ENCODE results near the gene CAST. TPM values are rescaled to one million over a fixed set of nuclear protein-coding genes. Genes with fewer than 3 reads are reported as not detected.

Gene CAST
- total and polyA plus RNA-seq, 2 donors (not counting 1 experiment from before 2014, with no cell fraction given), result 41.0 to 231 TPM

DNA sequence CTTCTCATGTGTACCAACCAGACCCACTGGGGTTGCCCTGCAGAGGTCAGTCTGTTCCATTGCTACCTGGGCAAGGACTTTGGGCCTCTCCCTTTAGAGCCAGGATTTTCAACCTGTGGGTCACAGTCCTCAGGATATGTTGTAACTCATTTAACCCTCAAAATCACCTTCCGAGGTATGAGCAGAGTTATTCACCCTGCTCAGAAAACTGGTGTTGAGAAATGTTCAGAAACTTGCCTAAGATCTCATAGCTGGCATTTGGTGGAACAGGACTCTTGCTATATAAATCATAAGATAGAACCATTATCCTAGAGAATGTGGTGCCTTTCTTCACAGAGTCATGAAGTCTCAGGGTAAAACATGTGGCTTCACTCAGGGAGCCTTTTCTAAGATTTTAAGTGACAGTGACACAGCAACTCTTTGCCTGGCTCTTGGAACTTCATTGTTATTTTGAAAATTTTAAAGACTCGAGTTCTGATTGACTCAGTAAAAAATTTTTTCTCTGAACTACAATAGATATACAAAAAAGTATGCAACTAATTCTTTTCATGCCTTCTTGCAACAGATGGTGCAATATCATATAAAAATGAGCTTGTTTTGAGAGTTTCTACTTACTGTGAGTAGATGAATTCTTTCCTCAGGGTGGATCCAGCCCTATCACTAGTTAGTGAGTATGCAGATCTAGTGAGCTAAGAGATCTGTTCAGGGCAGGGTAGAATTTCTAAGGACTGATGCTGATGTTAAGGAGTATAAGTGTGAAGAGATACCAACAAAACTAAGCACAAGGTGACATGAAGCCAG, 29.5 kb downstream of the CAST start:
- no peak overlapping the region for H3K27ac Mint-ChIP-seq

DNA sequence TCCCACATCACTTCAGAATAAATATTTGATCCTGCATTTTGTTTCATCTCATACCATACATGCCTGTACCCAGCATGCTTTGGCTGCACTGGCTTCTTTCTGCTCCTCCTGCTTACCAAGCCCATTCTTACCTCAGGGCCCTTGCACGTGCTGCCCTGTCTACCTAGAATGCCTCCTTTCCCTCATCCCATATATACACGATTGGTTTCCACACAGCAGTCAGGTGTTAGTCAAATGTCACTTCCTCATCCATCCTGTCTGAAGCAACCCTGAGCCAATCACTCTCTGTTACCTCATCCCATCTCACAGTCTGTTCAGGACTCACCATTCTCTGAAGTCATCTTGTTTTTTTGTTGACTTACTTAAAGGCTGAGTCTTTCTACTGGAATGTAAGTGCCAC, 30.3 kb downstream of the CAST start:
- no peak overlapping the region for H3K27ac Mint-ChIP-seq
- CTCF ChIA-PET, result no interaction called here
- H3K4me3 ChIP-seq (ENCODE audit: control extremely low read depth in 1 of 5, extremely low read depth in 1 of 5, insufficient read depth in 1 of 5, low read depth in 2 of 5, low read length in 4 of 5), result no peak overlapping the region
- POLR2A ChIA-PET, result no interaction called here
- no peaks in the 10 kb centered on the region for H3K9me3 ChIP-seq (ENCODE audit: control extremely low read depth in 1 of 3, control insufficient read depth in 2 of 3, insufficient read depth in 1 of 3, low read length in 2 of 3)
- intact Hi-C loops (cut with micrococcal nuclease), result no loop called here
- no peak for TF ChIP-seq EZH2 (IDR thresholded peaks at IDR 0.05; ENCODE audit: borderline replicate concordance, insufficient read depth, low read depth, low read length, poor library complexity, severe bottlenecking)
- H3K36me3 ChIP-seq (replicated peaks in 1 of 2; ENCODE audit: control extremely low read depth in 1 of 2, control insufficient read depth in 1 of 2, extremely low read depth in 1 of 2, insufficient read depth in 2 of 2, low read length in 1 of 2), result peaks cover 3 to 19% of the 10 kb centered on the region in 2 experiments
- H3K27me3 ChIP-seq (replicated peaks in 1 of 4; ENCODE audit: control extremely low read depth in 1 of 4, control insufficient read depth in 3 of 4, insufficient read depth in 4 of 4, low read length in 3 of 4), result no peaks in the 10 kb centered on the region
- H3K9ac ChIP-seq (ENCODE audit: low read length), result no peak overlapping the region
- no peak overlapping the region for H2AFZ ChIP-seq (ENCODE audit: insufficient read depth, low read depth, low read length, poor library complexity, severe bottlenecking)
- peaks cover 0 to 4% of the 10 kb centered on the region in 2 donors for H3K4me1 ChIP-seq (ENCODE audit: control insufficient read depth in 2 of 2, insufficient read depth in 2 of 2, low read length in 2 of 2)
- peaks cover 45% of the 10 kb centered on the region for H4K20me1 ChIP-seq (ENCODE audit: control insufficient read depth, insufficient read depth, low read length, poor library complexity, severe bottlenecking)
- no peaks in the 10 kb centered on the region for H3K27me3 Mint-ChIP-seq
- peaks cover 26% of the 10 kb centered on the region for H3K79me2 ChIP-seq (ENCODE audit: control insufficient read depth, insufficient read depth, low read length)
- ATAC-seq (ENCODE audit: low read depth) (no peak), DNase-seq (no peak)
- peaks cover 8% of the 10 kb centered on the region for H3K4me1 Mint-ChIP-seq
- no peak overlapping the region for H3K4me2 ChIP-seq (replicated peaks; ENCODE audit: low read depth, low read length, poor library complexity, severe bottlenecking)
- no peak overlapping the region for H3K4me3 Mint-ChIP-seq
- H3K9me3 Mint-ChIP-seq (ENCODE audit: insufficient read depth), result no peaks in the 10 kb centered on the region
- WGBS (ENCODE audit: insufficient coverage), result 100% methylated on average over 2 of the region's 2 CpGs
- H3K27ac ChIP-seq (ENCODE audit: low read length in 2 of 2), result no peak overlapping the region

More for the DNA sequence above, 29.5 kb downstream of the CAST start:
- no peak for TF ChIP-seq EZH2 (IDR thresholded peaks at IDR 0.05; ENCODE audit: borderline replicate concordance, insufficient read depth, low read depth, low read length, poor library complexity, severe bottlenecking)
- TF ChIP-seq, protein P1, sequence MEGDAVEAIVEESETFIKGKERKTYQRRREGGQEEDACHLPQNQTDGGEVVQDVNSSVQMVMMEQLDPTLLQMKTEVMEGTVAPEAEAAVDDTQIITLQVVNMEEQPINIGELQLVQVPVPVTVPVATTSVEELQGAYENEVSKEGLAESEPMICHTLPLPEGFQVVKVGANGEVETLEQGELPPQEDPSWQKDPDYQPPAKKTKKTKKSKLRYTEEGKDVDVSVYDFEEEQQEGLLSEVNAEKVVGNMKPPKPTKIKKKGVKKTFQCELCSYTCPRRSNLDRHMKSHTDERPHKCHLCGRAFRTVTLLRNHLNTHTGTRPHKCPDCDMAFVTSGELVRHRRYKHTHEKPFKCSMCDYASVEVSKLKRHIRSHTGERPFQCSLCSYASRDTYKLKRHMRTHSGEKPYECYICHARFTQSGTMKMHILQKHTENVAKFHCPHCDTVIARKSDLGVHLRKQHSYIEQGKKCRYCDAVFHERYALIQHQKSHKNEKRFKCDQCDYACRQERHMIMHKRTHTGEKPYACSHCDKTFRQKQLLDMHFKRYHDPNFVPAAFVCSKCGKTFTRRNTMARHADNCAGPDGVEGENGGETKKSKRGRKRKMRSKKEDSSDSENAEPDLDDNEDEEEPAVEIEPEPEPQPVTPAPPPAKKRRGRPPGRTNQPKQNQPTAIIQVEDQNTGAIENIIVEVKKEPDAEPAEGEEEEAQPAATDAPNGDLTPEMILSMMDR (IDR thresholded peaks at IDR 0.05), result no peak
- no peak overlapping the region for H3K4me3 Mint-ChIP-seq
- H3K79me2 ChIP-seq (ENCODE audit: control insufficient read depth, insufficient read depth, low read length), result peaks cover 32% of the 10 kb centered on the region
- no peak overlapping the region for H3K9ac ChIP-seq (ENCODE audit: low read length)
- ATAC-seq (ENCODE audit: low read depth), result no peak
- peaks cover 51% of the 10 kb centered on the region for H4K20me1 ChIP-seq (ENCODE audit: control insufficient read depth, insufficient read depth, low read length, poor library complexity, severe bottlenecking)
- no peaks in the 10 kb centered on the region for H3K27me3 ChIP-seq (replicated peaks in 1 of 4; ENCODE audit: control extremely low read depth in 1 of 4, control insufficient read depth in 3 of 4, insufficient read depth in 4 of 4, low read length in 3 of 4)
- H3K4me2 ChIP-seq (replicated peaks; ENCODE audit: low read depth, low read length, poor library complexity, severe bottlenecking), result no peak overlapping the region
- peaks cover 14% of the 10 kb centered on the region for H3K4me1 Mint-ChIP-seq
- no peaks in the 10 kb centered on the region for H3K9me3 ChIP-seq (ENCODE audit: control extremely low read depth in 1 of 3, control insufficient read depth in 2 of 3, insufficient read depth in 1 of 3, low read length in 2 of 3)
- H3K36me3 ChIP-seq (replicated peaks in 1 of 2; ENCODE audit: control extremely low read depth in 1 of 2, control insufficient read depth in 1 of 2, extremely low read depth in 1 of 2, insufficient read depth in 2 of 2, low read length in 1 of 2), result peaks cover 3 to 14% of the 10 kb centered on the region in 2 experiments
- POLR2A ChIA-PET, result no interaction called here
- H3K27ac ChIP-seq (ENCODE audit: low read length in 2 of 2), result no peak overlapping the region
- WGBS (ENCODE audit: insufficient coverage), result no CpG with 5 or more reads among the region's 2 CpGs
- DNase-seq, result no peak
- peaks cover 6 to 9% of the 10 kb centered on the region in 2 donors for H3K4me1 ChIP-seq (ENCODE audit: control insufficient read depth in 2 of 2, insufficient read depth in 2 of 2, low read length in 2 of 2)
- intact Hi-C loops (cut with micrococcal nuclease), result no loop called here
- H3K4me3 ChIP-seq (ENCODE audit: control extremely low read depth in 1 of 5, extremely low read depth in 1 of 5, insufficient read depth in 1 of 5, low read depth in 2 of 5, low read length in 4 of 5), result no peak overlapping the region
- H3K27me3 Mint-ChIP-seq, result no peaks in the 10 kb centered on the region
- no peak overlapping the region for H2AFZ ChIP-seq (ENCODE audit: insufficient read depth, low read depth, low read length, poor library complexity, severe bottlenecking)
- no peaks in the 10 kb centered on the region for H3K9me3 Mint-ChIP-seq (ENCODE audit: insufficient read depth)
- CTCF ChIA-PET, result no interaction called here
